NCI-H2171 treated with DMSO at 0.1 percent for 48 hours (cell line): ENCODE measurements around the gene ZYX.
A peak's percentile ranks its signal among the peaks of the same experiment; 100 is the strongest.

Experiments
- DNase-seq: peaks from one replicate; lab custom pipeline; 2025; lab: John Stamatoyannopoulos, UW

The ZYX gene

DNA sequence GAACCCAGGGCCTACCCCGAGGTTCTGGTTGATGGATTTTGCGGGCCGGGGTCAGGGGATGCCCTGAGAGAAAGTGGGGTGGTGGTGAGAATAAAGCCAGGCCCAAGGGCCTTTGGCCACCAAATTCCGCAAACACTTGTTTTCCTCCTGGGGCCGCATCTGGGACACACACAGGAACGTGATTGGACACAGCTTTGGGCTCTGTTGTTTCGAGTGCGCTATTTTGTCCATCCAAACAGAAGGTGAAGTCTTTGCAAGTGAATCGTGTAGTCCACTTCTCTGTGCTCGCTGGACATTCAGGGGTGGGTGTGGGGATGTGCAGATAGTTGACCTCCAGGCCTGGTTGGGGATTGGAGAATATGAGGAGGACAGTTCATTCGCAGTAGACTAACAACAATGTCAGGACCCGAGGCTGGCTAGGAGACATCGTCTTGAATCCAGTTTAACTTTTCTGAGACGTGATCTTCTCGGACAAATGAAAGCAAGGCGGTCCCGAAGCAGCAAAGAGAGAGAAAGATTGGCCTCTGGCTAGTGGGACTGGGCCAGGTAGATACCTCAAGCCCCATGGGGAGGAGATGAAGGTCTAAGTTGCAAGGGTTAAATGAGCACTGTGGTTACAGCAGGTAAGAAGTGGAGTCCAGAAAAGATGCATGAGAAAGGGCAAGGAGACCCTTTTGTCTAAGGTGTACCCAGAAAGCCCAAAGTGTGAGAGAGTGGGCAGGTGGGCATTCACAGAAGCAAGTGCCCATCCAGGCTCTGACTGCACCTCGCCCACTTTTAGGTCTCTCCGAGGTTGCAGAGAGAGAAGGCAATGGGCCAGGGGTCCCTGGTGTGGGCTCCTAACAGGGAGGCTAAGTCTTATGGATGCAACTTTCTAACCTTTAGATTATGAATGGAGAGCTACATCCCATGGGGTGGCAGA, 17.9 kb upstream of the ZYX start:
- no peak for DNase-seq

GRCh38 chr7:143367972-143368371, 13.2 kb upstream of the ZYX start:
- no peak for DNase-seq

- DNase-seq: no peak
Observed at GRCh38 chr7:143368387-143368786, 12.8 kb upstream of the ZYX start.

DNA sequence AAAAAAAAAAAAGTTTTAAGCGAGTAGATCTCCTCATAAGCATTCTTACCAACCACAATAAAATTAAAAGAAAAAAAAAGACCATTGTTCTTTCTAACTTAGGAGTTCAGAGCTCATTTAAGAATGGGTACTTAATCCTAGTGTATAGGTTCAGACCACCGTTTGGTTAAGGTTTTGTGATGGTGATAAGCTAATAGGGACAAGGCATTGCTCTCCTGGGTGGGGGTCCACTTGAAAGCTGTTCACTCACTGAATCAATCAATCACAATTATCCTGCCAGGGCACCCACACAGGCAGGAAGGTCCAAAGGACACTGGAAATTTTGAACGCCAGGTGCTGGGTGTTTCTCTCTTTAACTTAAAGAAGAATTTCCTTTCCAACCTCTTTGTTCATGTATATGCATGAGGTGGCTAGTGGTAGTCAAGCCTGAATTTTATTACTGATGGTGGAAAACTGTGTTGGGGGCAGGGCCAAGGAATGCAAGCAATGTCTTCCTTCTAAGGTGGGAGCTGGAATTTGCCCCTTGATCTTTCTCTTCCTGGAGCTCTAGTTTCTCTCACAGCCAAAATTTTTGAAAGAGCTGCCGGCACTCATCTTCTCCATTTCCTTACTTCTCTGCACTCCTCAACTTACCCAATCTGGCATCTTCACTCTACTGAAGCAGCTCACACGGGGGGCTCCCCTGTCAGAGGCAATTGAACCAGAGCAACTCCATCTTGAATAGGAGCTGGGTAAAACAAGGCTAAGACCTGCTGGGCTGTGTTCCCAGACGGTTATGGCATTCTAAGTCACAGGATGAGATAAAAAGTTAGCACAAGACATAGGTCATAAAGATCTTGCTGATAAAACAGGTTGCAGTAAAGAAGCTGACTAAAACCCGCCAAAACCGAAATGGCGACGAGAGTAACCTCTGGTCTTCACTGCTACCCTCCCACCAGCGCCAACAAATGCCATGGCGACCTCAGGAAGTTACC, 11.2 kb upstream of the ZYX start:
- no peak for DNase-seq

DNA sequence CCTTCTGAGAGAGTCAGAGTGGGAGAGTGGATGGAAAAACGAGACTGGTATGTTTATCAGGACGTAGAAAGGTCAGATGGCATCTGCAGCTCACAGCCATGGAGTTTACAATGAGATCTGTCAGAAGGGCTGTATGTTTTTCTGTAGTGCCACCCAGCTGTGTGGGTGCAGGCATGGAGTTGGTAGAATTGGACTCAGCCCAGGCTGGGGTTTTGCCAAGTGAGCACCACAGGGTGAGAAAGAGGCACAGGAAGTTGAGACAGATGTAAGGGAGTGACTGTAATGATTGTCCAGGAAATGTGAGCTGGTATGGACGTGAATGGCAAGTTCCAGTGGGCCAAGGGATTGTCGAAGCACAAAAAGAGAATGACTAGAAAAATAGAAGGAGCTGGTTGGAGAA, 9.1 kb upstream of the ZYX start:
- DNase-seq: no peak

- no peak for DNase-seq
Observed at GRCh38 chr7:143373255-143373794, 7.8 kb upstream of the ZYX start.

- DNase-seq: no peak
Observed at GRCh38 chr7:143374561-143374960, 6.6 kb upstream of the ZYX start.

- DNase-seq: no peak
Observed at GRCh38 chr7:143375298-143376034, 5.7 kb upstream of the ZYX start.

- DNase-seq: no peak
Observed at GRCh38 chr7:143376396-143376795, 4.7 kb upstream of the ZYX start.

DNA sequence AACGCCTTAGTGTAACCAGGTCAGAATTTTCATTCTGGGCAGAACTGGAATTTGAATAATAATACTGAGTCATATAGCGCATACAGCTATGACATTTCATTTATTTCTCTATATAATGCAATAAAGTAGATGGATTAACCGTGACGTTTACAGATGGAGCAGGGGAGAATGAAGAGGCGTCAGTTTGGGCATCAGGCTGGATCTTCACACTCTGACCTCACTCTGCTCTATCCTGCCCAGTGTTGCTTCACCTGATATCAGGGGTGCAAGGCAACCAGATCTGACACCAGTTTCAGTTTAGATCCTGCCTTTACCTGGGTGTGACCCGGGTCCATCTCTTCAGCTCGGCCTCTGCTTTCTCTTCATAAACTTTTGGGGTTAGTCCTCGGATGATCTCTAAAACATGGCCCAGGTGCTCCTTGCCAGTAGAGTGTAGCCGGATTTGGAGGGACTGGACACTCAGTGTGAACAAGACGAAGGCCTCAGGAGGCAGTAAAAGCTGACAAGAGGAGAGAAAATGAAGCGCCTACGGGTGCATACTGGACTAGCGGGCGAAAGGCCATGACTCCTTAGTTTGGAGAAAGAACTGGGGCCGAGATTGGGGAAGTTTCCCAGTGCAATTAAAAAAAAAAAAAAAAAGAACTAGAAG, 1.4 kb upstream of the ZYX start:
- DNase-seq: no peak

DNA sequence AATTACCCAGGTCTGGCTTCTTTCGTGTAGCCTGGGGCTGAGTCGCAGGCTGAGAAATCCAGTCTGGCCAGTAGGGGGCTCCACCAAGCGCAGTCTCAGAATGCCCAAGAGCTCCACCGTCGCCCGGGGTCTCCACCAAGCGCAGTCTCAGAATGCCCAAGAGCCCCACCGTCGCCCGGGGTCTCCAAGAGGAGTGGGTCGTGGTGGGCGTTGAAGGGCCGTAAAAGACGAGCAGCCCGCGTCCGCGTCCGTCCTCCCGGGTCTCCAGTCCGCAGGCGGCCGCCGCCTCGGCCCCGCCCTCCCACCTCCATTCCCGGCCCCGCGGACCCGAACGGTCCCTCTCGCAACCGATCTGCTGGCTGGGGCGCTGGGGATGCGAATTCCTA, 892 bp upstream of the ZYX start:
- DNase-seq: peak; percentile 83

GRCh38 chr7:143381427-143382125, 431 bp downstream of the ZYX start:
- DNase-seq: peak; percentile 64

DNA sequence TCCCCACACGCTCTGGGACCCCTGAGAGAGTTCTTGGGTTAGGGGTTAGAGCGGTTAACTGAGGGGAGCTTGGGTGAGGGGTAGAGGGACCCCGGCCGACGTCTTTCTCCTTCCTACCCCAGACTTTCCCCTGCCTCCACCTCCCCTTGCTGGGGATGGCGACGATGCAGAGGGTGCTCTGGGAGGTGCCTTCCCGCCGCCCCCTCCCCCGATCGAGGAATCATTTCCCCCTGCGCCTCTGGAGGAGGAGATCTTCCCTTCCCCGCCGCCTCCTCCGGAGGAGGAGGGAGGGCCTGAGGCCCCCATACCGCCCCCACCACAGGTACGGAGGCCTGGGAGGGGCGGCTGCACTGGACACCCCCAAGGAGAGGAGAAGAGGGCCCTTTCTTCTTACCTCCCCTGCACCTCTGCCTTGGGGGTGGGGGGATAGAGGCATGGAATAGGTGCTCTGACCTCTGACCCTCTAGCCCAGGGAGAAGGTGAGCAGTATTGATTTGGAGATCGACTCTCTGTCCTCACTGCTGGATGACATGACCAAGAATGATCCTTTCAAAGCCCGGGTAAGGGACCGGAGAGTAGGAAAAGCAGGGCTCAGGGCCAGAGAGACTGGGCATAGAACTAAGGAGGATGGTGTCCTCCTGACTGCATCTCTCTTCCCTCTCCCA, 1.1 kb downstream of the ZYX start:
- DNase-seq: no peak

DNA sequence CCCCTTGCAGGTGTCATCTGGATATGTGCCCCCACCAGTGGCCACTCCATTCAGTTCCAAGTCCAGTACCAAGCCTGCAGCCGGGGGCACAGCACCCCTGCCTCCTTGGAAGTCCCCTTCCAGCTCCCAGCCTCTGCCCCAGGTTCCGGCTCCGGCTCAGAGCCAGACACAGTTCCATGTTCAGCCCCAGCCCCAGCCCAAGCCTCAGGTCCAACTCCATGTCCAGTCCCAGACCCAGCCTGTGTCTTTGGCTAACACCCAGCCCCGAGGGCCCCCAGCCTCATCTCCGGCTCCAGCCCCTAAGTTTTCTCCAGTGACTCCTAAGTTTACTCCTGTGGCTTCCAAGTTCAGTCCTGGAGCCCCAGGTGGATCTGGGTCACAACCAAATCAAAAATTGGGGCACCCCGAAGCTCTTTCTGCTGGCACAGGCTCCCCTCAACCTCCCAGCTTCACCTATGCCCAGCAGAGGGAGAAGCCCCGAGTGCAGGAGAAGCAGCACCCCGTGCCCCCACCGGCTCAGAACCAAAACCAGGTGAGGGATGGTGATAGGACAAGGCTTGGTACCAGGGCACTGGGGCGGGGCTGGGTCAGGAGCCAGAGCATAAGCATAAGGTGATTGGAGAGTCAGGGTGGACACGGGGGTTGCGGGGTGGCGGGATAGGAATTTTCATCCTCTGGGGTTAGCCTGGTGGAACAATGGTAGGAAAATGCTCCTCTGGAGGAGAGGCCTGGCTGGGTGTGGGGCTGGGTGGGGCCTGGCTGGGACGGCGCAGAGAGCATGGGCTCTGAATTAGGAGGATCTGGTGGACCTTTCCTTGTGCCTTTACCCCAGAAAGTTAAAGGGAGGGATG, 1.9 kb downstream of the ZYX start:
- no peak for DNase-seq

- no peak for DNase-seq
Observed at GRCh38 chr7:143383642-143383957, 2.5 kb downstream of the ZYX start.

DNA sequence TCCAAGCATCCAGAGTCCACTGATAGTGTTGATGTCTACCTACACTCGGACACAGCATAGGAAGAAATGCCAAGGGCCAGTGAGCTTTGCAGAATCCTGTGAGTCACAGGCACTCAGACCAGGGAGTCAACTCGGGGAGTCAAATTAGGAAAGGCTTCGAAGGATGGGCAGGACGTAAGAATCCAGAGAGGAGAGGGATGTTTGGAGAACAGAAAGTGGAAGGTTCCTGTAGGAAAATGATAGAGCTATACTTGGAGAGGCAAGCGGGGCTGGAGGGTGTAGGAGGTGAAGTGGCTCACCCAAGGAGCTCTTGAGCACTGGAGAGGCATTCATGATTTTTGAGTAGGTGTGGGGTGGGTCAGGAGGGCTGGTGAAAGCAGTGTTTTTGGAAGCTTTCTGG, 3.0 kb downstream of the ZYX start:
- DNase-seq: no peak

DNA sequence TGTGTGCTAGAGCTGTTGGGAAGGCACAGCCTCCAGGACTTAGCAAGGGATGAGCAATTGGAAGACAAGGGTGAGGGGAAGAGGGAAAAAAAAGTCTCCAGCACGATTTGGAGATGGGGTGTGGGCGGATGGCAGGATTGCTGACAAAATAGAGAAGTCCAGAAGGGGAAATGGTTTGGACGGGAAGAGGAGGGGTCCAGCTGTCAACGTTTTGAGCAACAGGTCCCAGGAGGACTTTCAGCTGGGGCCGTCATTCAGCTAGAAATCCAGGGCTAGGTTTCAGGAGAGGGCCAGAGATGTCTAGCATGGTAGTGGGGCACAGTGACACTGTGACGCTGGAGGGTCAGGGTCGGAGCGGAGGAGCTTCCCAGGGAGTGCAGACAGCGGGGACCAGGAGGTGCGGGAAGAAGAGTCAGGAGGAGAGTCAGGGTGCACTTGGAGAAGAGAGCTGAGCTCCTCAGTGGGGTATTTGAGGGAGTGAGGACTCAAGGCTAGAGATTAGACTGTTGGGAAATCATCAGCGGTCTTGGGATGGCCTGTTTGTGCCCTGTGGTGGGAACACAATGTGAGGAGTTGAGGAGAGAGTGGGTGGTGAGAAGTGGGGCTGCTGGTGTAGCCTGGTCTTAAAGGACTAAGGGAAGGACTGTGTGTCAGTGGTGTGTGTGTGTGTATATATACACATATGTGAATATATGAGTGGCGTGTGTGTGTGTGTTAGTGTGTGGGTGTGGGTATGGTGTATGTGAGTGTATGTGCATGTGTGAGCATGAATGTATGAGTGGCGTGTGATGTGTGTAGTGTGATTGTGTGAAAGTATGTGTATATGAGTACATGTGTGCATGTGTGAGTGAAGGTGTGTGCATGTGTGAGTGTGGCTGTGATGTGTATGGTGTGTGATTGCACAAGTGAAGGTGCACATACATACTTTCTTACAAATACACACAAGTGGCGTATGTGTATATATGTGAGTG, 3.8 kb downstream of the ZYX start:
- no peak for DNase-seq
